Astrocyte (in vitro differentiated cells and primary cell): Measurements from ENCODE around the gene MYH10. TPM values are rescaled to one million over a fixed set of nuclear protein-coding genes. Genes with fewer than 3 reads are reported as not detected.
A peak's percentile ranks its signal among the peaks of the same experiment; 100 is the strongest.

Experiments used
- DNase-seq: peaks from one replicate; pipeline ENCODE4 v3.0.0-alpha.2; 2010; ENCODE audit warnings: low read depth
- FAIRE-seq: peaks from 2 replicates; lab custom pipeline; 2011; peaks lifted over from hg19 to GRCh38; lab: Jason Lieb, UNC
- H2AFZ ChIP-seq: 2 replicates; pipeline ENCODE4 v1.6.0; 2012; ENCODE audit warnings: low read depth, low read length, inconsistent platforms
- H3K27ac ChIP-seq: 2 replicates; pipeline ENCODE4 v1.5.1; 2011; ENCODE audit warnings: low read depth, low read length, inconsistent platforms
- H3K27me3 ChIP-seq: 2 replicates; pipeline ENCODE4 v1.6.0; 2011; ENCODE audit warnings: low read length, inconsistent platforms; ENCODE audit not compliant: insufficient read depth
- H3K36me3 ChIP-seq: 2 replicates; pipeline ENCODE4 v1.5.1; 2011; ENCODE audit warnings: low read length, inconsistent platforms; ENCODE audit not compliant: insufficient read depth
- H3K4me1 ChIP-seq: 2 replicates; pipeline ENCODE4 v1.5.1; 2011; ENCODE audit warnings: low read length, inconsistent platforms; ENCODE audit not compliant: insufficient read depth
- H3K4me2 ChIP-seq: 2 replicates; pipeline ENCODE4 v1.6.0; 2012; ENCODE audit warnings: low read length, inconsistent platforms
- H3K4me3 ChIP-seq: 2 replicates; pipeline ENCODE4 v1.5.1; 2011; ENCODE audit warnings: low read depth, mild to moderate bottlenecking, low read length, inconsistent platforms; ENCODE audit not compliant: insufficient read depth
- H3K79me2 ChIP-seq: 2 replicates; pipeline ENCODE4 v1.6.0; 2012; ENCODE audit warnings: mild to moderate bottlenecking, low read length, inconsistent platforms; ENCODE audit not compliant: insufficient read depth
- H3K9ac ChIP-seq: 2 replicates; pipeline ENCODE4 v1.6.0; 2012; ENCODE audit warnings: mild to moderate bottlenecking, low read length, inconsistent platforms
- H3K9me3 ChIP-seq: 2 replicates; pipeline ENCODE4 v1.5.1; 2012; ENCODE audit warnings: low read depth, mild to moderate bottlenecking, low read length, inconsistent platforms; ENCODE audit not compliant: insufficient read depth
- H4K20me1 ChIP-seq: 2 replicates; pipeline ENCODE4 v1.6.0; 2012; ENCODE audit warnings: low read length, inconsistent platforms; ENCODE audit not compliant: insufficient read depth
- H3K27ac Mint-ChIP-seq: one replicate; pipeline ENCODE4 v1.8.0; 2021; ENCODE audit warnings: mild to moderate bottlenecking, mixed read lengths; ENCODE audit not compliant: unreplicated experiment
- H3K27me3 Mint-ChIP-seq: one replicate; pipeline ENCODE4 v1.8.0; 2021; ENCODE audit warnings: low read depth, mixed read lengths; ENCODE audit not compliant: unreplicated experiment
- H3K36me3 Mint-ChIP-seq: one replicate; pipeline ENCODE4 v1.8.0; 2021; ENCODE audit warnings: low read depth, mixed read lengths; ENCODE audit not compliant: unreplicated experiment
- H3K4me1 Mint-ChIP-seq: one replicate; pipeline ENCODE4 v1.8.0; 2021; ENCODE audit warnings: low read depth, mixed read lengths; ENCODE audit not compliant: unreplicated experiment
- H3K4me3 Mint-ChIP-seq: one replicate; pipeline ENCODE4 v1.8.0; 2021; ENCODE audit warnings: mild to moderate bottlenecking, moderate library complexity, mixed read lengths; ENCODE audit not compliant: unreplicated experiment
- H3K9me3 Mint-ChIP-seq: one replicate; pipeline ENCODE4 v1.8.0; 2021; ENCODE audit warnings: mild to moderate bottlenecking, mixed read lengths; ENCODE audit not compliant: unreplicated experiment
- EZH2 ChIP-seq: IDR thresholded peaks from 2 replicates; pipeline ENCODE4 v1.6.1; 2012; ENCODE audit warnings: mild to moderate bottlenecking, low read length, inconsistent platforms; ENCODE audit not compliant: insufficient read depth
- total RNA-seq: library from RNA; stranded (reverse); gene quantifications from 2 replicates; pipeline ENCODE4 v1.2.1, GENCODE V29; 2021
- TF ChIP-seq, protein P1 (sequence below): IDR thresholded peaks from 2 replicates; pipeline ENCODE4 v1.5.1; 2011; ENCODE audit warnings: low read depth, mild to moderate bottlenecking, inconsistent platforms, low read length, moderate library complexity; ENCODE audit not compliant: insufficient read depth

Gene MYH10
- total RNA-seq, 1 donor from 2014 or later, result 150 TPM

DNA sequence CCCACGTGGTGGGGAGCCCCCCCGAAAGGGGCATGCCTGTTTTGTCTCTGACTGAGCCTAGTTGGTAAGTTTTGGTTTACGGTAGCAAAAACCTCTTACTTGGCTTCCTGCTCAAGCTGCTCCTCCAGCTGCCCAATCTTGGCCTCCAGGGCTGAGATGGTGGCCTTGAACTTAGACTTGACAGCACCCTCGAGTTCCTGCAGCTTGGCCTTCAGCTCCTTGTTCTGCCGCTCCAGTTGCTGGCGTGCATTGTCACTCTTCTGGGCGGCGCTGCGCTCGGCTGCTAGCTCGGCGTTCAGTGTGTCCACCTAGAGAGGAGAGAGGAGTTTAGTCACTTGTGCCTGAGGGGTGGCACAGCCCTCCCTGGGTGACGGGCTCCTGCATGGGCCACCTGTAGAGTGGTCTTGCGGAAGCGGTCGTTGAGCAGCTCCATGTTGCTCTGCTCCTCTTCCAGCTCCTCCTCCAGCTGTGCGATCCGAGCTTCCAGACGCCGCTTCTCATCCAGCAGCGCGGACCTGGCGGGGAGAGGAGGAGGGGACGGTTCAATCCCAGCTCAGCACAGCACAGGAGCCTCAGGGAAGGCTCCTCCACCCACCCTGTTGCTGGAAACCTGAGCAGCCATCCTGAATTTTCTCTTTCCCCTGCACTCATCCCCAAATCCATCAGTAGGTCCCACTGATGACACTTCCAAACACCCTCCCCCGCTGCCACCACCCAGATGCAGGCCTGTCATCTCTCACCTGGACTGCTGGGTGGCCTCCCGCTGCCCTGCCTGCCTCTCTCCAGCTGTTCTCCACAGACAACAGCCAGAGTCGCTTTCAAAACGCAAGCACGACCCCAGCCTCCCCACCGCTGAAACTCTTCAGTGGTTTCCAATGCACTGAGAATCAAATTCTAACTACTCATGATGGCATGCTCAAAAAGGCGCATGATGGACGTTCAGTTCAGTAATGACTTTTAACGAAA, 150.2 kb downstream of the MYH10 start:
- Histone ChIP-seq H3K27me3 (no peaks in the 10 kb centered on the region), H3K9ac (no peak overlapping the region), H2AFZ (no peak overlapping the region), H3K79me2 (peaks cover 3% of the 10 kb centered on the region), H3K4me1 (peaks cover 10% of the 10 kb centered on the region), H3K36me3 (peaks cover 67% of the 10 kb centered on the region), H3K9me3 (no peaks in the 10 kb centered on the region), H3K4me3 (no peak overlapping the region), H4K20me1 (peaks cover 65% of the 10 kb centered on the region), H3K4me2 (no peak overlapping the region), H3K27ac (no peak overlapping the region)
- peaks cover 23% of the 10 kb centered on the region for H3K4me1 Mint-ChIP-seq
- H3K27ac Mint-ChIP-seq, result no peak overlapping the region
- peaks cover 43% of the 10 kb centered on the region for H3K36me3 Mint-ChIP-seq
- H3K9me3 Mint-ChIP-seq, result peaks cover 7% of the 10 kb centered on the region
- no peaks in the 10 kb centered on the region for H3K27me3 Mint-ChIP-seq
- TF ChIP-seq EZH2, result no peak
- TF ChIP-seq, protein P1, sequence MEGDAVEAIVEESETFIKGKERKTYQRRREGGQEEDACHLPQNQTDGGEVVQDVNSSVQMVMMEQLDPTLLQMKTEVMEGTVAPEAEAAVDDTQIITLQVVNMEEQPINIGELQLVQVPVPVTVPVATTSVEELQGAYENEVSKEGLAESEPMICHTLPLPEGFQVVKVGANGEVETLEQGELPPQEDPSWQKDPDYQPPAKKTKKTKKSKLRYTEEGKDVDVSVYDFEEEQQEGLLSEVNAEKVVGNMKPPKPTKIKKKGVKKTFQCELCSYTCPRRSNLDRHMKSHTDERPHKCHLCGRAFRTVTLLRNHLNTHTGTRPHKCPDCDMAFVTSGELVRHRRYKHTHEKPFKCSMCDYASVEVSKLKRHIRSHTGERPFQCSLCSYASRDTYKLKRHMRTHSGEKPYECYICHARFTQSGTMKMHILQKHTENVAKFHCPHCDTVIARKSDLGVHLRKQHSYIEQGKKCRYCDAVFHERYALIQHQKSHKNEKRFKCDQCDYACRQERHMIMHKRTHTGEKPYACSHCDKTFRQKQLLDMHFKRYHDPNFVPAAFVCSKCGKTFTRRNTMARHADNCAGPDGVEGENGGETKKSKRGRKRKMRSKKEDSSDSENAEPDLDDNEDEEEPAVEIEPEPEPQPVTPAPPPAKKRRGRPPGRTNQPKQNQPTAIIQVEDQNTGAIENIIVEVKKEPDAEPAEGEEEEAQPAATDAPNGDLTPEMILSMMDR, result no peak
- FAIRE-seq (no peak), DNase-seq (no peak)
- no peak overlapping the region for H3K4me3 Mint-ChIP-seq

DNA sequence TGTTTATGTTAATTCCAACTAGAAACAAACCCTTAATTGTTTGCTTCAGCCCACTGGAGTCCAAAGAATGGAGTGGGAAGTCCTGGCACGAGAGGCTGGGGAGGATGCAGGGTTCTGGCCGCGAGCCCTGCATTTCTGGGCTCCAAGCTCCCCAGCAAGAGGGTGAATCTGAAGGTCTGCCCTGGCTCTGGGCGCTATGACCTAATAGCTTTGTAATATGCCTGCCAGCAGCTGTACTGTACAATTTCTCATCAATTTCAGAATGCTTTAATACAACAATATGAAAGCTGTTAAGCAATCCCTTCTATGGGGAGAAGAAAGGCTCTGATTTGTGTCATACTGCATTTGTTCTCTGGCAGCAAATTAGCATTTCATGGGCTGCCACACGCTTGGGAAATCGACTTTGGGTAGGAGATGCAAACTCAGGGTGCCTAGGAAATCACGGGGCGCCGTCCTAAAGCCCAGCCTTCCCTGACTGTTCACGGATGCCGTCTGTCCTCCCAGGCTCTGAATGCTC, 151.0 kb downstream of the MYH10 start:
- Mint-ChIP-seq H3K9me3 (peaks cover 2% of the 10 kb centered on the region), H3K36me3 (peaks cover 44% of the 10 kb centered on the region)
- H3K27ac ChIP-seq, result no peak overlapping the region

More for the DNA sequence above, 151.0 kb downstream of the MYH10 start:
- Histone ChIP-seq H3K36me3 (peaks cover 67% of the 10 kb centered on the region), H4K20me1 (peaks cover 73% of the 10 kb centered on the region), H3K9ac (no peak overlapping the region), H3K9me3 (no peaks in the 10 kb centered on the region), H3K4me2 (no peak overlapping the region), H2AFZ (no peak overlapping the region), H3K4me1 (peaks cover 10% of the 10 kb centered on the region), H3K79me2 (peaks cover 3% of the 10 kb centered on the region), H3K27me3 (no peaks in the 10 kb centered on the region), H3K4me3 (no peak overlapping the region)
- TF ChIP-seq, protein P1, result no peak
- no peak for TF ChIP-seq EZH2
- FAIRE-seq (no peak), DNase-seq (peak; percentile 81)
- no peaks in the 10 kb centered on the region for H3K27me3 Mint-ChIP-seq
- no peak overlapping the region for H3K27ac Mint-ChIP-seq
- H3K4me3 Mint-ChIP-seq, result no peak overlapping the region
- H3K4me1 Mint-ChIP-seq, result peaks cover 23% of the 10 kb centered on the region
